MM.1S (cell line): ENCODE measurements around the gene STK38L.

Source experiments
- DNase-seq: peaks from one replicate; pipeline ENCODE4 v3.0.0-alpha.2; 2015
- H2AFZ ChIP-seq: fragments of 300-600 bp; sonication (generic); 2 replicates; pipeline ENCODE4 v1.6.0; 2016; ENCODE audit warnings: antibody characterized with exemption, low read length
- H3F3A ChIP-seq: fragments of 300-600 bp; sonication (generic); 2 replicates; pipeline ENCODE4 v1.6.1; 2016; ENCODE audit warnings: mild to moderate bottlenecking, antibody characterized with exemption, low read length, moderate library complexity, mixed read lengths; ENCODE audit not compliant: insufficient read depth
- H3K27ac ChIP-seq: fragments of 300-600 bp; sonication (generic); 2 replicates; pipeline ENCODE4 v1.5.1; 2016; ENCODE audit warnings: mild to moderate bottlenecking, low read length
- H3K27me3 ChIP-seq: fragments of 300-600 bp; sonication (generic); replicated peaks from 2 replicates; pipeline ENCODE4 v1.6.0; 2016; ENCODE audit warnings: low read length; ENCODE audit not compliant: insufficient read depth
- H3K36me3 ChIP-seq: fragments of 300-600 bp; sonication (generic); replicated peaks from 2 replicates; pipeline ENCODE4 v1.6.1; 2016; ENCODE audit warnings: mild to moderate bottlenecking, low read length, mixed read lengths; ENCODE audit not compliant: insufficient read depth
- H3K4me1 ChIP-seq: fragments of 300-600 bp; sonication (generic); 2 replicates; pipeline ENCODE4 v1.6.1; 2016; ENCODE audit warnings: low read length, mixed read lengths
- H3K4me2 ChIP-seq: fragments of 300-600 bp; sonication (generic); 2 replicates; pipeline ENCODE4 v1.6.0; 2016; ENCODE audit warnings: low read depth, low read length
- H3K4me3 ChIP-seq: fragments of 300-600 bp; sonication (generic); 2 replicates; pipeline ENCODE4 v1.5.1; 2016; ENCODE audit warnings: low read length, mixed read lengths
- H3K79me2 ChIP-seq: fragments of 300-600 bp; sonication (generic); 2 replicates; pipeline ENCODE4 v1.6.1; 2016; ENCODE audit warnings: mixed run types, low read length, mixed read lengths
- H3K9ac ChIP-seq: fragments of 300-600 bp; sonication (generic); 2 replicates; pipeline ENCODE4 v1.6.1; 2016; ENCODE audit warnings: low read length, mixed read lengths
- H3K9me2 ChIP-seq: fragments of 300-600 bp; sonication (generic); replicated peaks from 2 replicates; pipeline ENCODE4 v1.6.1; 2016; ENCODE audit warnings: mild to moderate bottlenecking, low read length, mixed read lengths; ENCODE audit not compliant: insufficient read depth
- H3K9me3 ChIP-seq: fragments of 300-600 bp; sonication (generic); replicated peaks from 2 replicates; pipeline ENCODE4 v1.6.1; 2016; ENCODE audit warnings: mild to moderate bottlenecking, low read length, mixed read lengths; ENCODE audit not compliant: insufficient read depth
- H4K20me1 ChIP-seq: fragments of 300-600 bp; sonication (generic); 2 replicates; pipeline ENCODE4 v1.6.1; 2016; ENCODE audit warnings: mild to moderate bottlenecking, low read length, moderate library complexity, mixed read lengths; ENCODE audit not compliant: insufficient read depth
- CTCF ChIP-seq: fragments of 300-600 bp; sonication (generic); IDR thresholded peaks from 2 replicates; pipeline ENCODE4 v1.5.1; 2016; ENCODE audit warnings: antibody characterized with exemption, low read length, mixed read lengths
- EZH2 ChIP-seq: fragments of 300-600 bp; sonication (generic); optimal IDR thresholded peaks from 2 replicates; pipeline ENCODE3; 2017; ENCODE audit warnings: low read depth, mild to moderate bottlenecking, antibody characterized with exemption, low read length, mixed read lengths
- EZH2phosphoT487 ChIP-seq: fragments of 300-600 bp; sonication (generic); IDR thresholded peaks from 2 replicates; pipeline ENCODE4 v1.6.1; 2018; ENCODE audit warnings: antibody characterized with exemption, low read length

STK38L gene

GRCh38 chr12:27344246-27344645, 100.2 kb downstream of the STK38L start:
- Histone ChIP-seq H3K4me2 (no peak overlapping the region), H3K9me2 (no peaks in the 10 kb centered on the region), H3K9ac (no peak overlapping the region), H3K79me2 (peaks cover 89% of the 10 kb centered on the region), H3K9me3 (no peaks in the 10 kb centered on the region), H3K4me1 (no peaks in the 10 kb centered on the region), H3K27me3 (no peaks in the 10 kb centered on the region), H3K27ac (no peak overlapping the region), H3K4me3 (no peak overlapping the region), H4K20me1 (no peaks in the 10 kb centered on the region), H2AFZ (no peak overlapping the region), H3F3A (no peaks in the 10 kb centered on the region), H3K36me3 (no peaks in the 10 kb centered on the region)
- DNase-seq: no peak
- TF ChIP-seq EZH2phosphoT487 (no peak), CTCF (no peak), EZH2 (no peak)

- no peak for DNase-seq
- H3K27me3 ChIP-seq: no peaks in the 10 kb centered on the region
- H3K4me2 ChIP-seq: no peak overlapping the region
- no peaks in the 10 kb centered on the region for H3K9me2 ChIP-seq
- H3K9me3 ChIP-seq: no peaks in the 10 kb centered on the region
- H3K79me2 ChIP-seq: peaks cover 89% of the 10 kb centered on the region
- no peak overlapping the region for H2AFZ ChIP-seq
- no peaks in the 10 kb centered on the region for H3K36me3 ChIP-seq
- no peak overlapping the region for H3K9ac ChIP-seq
- no peaks in the 10 kb centered on the region for H3F3A ChIP-seq
- no peak overlapping the region for H3K4me3 ChIP-seq
- H4K20me1 ChIP-seq: no peaks in the 10 kb centered on the region
- TF ChIP-seq EZH2 (no peak), CTCF (no peak), EZH2phosphoT487 (no peak)
- H3K27ac ChIP-seq: no peak overlapping the region
- no peaks in the 10 kb centered on the region for H3K4me1 ChIP-seq
Measured at GRCh38 chr12:27344760-27345159, 100.7 kb downstream of the STK38L start.

DNA sequence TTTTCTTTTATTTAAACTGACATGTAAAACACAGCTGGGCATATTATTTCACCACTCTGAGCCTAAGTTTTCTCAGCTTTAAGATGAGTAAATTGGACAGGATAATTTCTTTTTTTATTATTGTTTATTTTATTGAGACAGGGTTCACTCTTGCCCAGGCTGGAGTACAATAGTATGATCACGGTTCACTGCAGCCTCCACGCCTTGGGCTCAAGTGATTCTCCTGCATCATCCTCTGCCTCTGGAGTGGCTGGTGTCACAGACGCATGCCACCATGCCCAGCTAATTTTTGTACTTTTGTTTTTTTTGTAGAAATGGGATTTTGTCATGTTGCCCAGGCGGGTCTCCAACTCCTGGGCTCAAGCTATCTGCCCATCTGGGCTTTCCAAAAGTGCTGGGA, 101.3 kb downstream of the STK38L start:
- H3K27ac ChIP-seq: no peak overlapping the region
- H3K4me1 ChIP-seq: no peaks in the 10 kb centered on the region
- H3K9ac ChIP-seq: no peak overlapping the region
- H4K20me1 ChIP-seq: no peaks in the 10 kb centered on the region
- H3K79me2 ChIP-seq: peaks cover 89% of the 10 kb centered on the region
- no peak for DNase-seq
- no peaks in the 10 kb centered on the region for H3K27me3 ChIP-seq
- H3K4me3 ChIP-seq: no peak overlapping the region
- no peaks in the 10 kb centered on the region for H3F3A ChIP-seq
- no peak for TF ChIP-seq EZH2phosphoT487
- no peak for TF ChIP-seq EZH2
- no peak for TF ChIP-seq CTCF
- H3K36me3 ChIP-seq: no peaks in the 10 kb centered on the region
- no peaks in the 10 kb centered on the region for H3K9me2 ChIP-seq
- no peak overlapping the region for H3K4me2 ChIP-seq
- no peak overlapping the region for H2AFZ ChIP-seq
- no peaks in the 10 kb centered on the region for H3K9me3 ChIP-seq
